Upper lobe of left lung (tissue), 6 donors: ENCODE measurements around the gene CPEB4. TPM values are rescaled to one million over a fixed set of nuclear protein-coding genes. Genes with fewer than 3 reads are reported as not detected.

Experiments
- ATAC-seq, 2 donors: fragments of 200-7000 bp; cut with Tn5 transposase; one replicate each; pipeline ENCODE4 v1.9.1; 2022; ENCODE audit warnings: mild to moderate bottlenecking in 2 of 2, moderate library complexity in 2 of 2; ENCODE audit not compliant: low FRiP score in 2 of 2
- DNase-seq, 2 donors: peaks; one replicate each; pipeline ENCODE4 v3.0.0-alpha.2; 2019 to 2020
- H3K27ac ChIP-seq, 4 donors: fragments of 200-600 bp; sonication (generic); one replicate each; pipeline ENCODE4 v1.5.1; 2016 to 2019
- H3K27me3 ChIP-seq, 4 donors: fragments of 200-600 bp; sonication (generic); one replicate each; pipeline ENCODE4 v1.5.1; 2017 to 2019
- H3K36me3 ChIP-seq, 4 donors: fragments of 200-600 bp; sonication (generic); one replicate each; pipeline ENCODE4 v1.5.1; 2016 to 2019
- H3K4me1 ChIP-seq, 4 donors: fragments of 200-600 bp; sonication (generic); one replicate each; pipeline ENCODE4 v1.5.1; 2018 to 2019
- H3K4me3 ChIP-seq, 4 donors: fragments of 200-600 bp; sonication (generic); one replicate each; pipeline ENCODE4 v1.5.1; 2017 to 2019; ENCODE audit warnings: mild to moderate bottlenecking in 2 of 4, moderate library complexity in 1 of 4
- H3K9me3 ChIP-seq, 4 donors: fragments of 200-600 bp; sonication (generic); one replicate each; pipeline ENCODE4 v1.5.1; 2018 to 2019
- EP300 ChIP-seq, 4 donors: sonication (generic); formaldehyde crosslinking; IDR thresholded peaks; one replicate each; pipeline ENCODE4 v1.5.1; 2017; ENCODE audit warnings: antibody characterized with exemption in 4 of 4, control low read depth in 2 of 4
- POLR2A ChIP-seq, 4 donors: fragments of 450-650 bp; IDR thresholded peaks; one replicate each; pipeline ENCODE4 v1.5.1; 2016 to 2017; ENCODE audit warnings: antibody characterized with exemption in 4 of 4, mild to moderate bottlenecking in 2 of 4
- POLR2AphosphoS5 ChIP-seq, 2 donors: sonication (generic); formaldehyde crosslinking; IDR thresholded peaks; one replicate each; pipeline ENCODE4 v1.5.1; 2017; ENCODE audit warnings: antibody characterized with exemption in 2 of 2
- WGBS, 2 donors: methylation state at CpG; one replicate each; pipeline ENCODE4 v1.1.5; 2017 to 2018; 5-methylcytosine and 5-hydroxymethylcytosine counted together
- total RNA-seq, 6 donors: library from RNA; depleted of rRNA in 4 of 6; stranded (reverse); fragments of >200 nt in 4 of 6; gene quantifications; one replicate each; pipeline versions ENCODE4 v1.1.0 to v1.2.1, GENCODE V29; 2016 to 2021
- TF ChIP-seq, protein P1 (sequence below), 6 experiments: fragments of 450-650 bp in 4 of 6; fragments of 200-600 bp in 2 of 6; sonication (generic) in 2 of 6; IDR thresholded peaks; one replicate each; pipeline ENCODE4 v1.5.1; 2016 to 2019; ENCODE audit warnings: antibody characterized with exemption in 6 of 6
- donor health status: DM: no; HTN: no; CAD: no; lungs with moderate emphysema.
- donor health status: DM: no; HTN: yes; CAD: no; lungs with severe emphysema.

The CPEB4 gene
- total RNA-seq, 6 donors from 2014 or later, result 52.6 to 96.4 (median 62.0) TPM

DNA sequence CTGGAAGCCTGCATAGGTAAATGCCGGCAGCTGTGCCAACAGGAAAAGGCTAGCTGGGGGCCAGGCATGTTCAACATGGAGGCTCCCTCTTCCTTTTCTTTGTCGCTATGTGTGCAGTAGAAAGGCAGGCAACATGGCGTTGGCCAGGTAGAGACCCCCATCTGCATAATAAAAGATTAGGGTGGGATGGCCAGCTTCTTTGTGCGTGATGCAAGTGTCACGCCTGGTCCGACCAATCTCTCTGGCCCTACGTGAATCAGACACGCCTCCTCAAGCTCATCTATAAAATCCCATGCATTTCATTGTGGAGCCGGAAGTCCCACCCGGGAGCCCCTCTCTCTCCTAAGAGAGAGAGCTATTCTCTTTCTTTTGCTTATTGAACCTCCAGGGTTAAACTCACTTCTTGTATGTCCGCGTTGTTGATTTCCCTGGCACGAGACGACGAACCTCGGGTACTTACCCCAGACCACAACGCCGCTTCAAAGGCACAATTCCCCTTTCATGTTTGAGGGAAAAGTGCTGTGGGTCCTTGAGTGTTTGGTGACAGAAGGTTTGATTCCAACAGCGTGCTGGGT, 75.8 kb downstream of the CPEB4 start:
- H3K4me1 ChIP-seq, result peaks cover 0 to 12% (median 7%) of the 10 kb centered on the region in 4 donors
- ATAC-seq, result peak; percentile 30 to 42
- WGBS, 2 donors, result 51 to 53% methylated on average over 19 of the region's 19 CpGs
- H3K36me3 ChIP-seq, result peaks cover 0 to 15% (median 0%) of the 10 kb centered on the region in 4 donors
- H3K27me3 ChIP-seq, result no peaks in the 10 kb centered on the region
- peak overlapping the region in 3 of 4 donors; percentile 28 to 39 (median 33) for H3K4me3 ChIP-seq
- TF ChIP-seq POLR2AphosphoS5 (IDR thresholded peaks at IDR 0.05) (no peak), POLR2A (IDR thresholded peaks at IDR 0.05) (peak in 2 of 4 donors; percentile 17 to 27)
- H3K27ac ChIP-seq, result peak overlapping the region; percentile 56 to 69 (median 64)
- H3K9me3 ChIP-seq, result no peaks in the 10 kb centered on the region
- DNase-seq, result peak in 1 of 2 donors; percentile 51

GRCh38 chr5:173964506-173964905, 76.4 kb downstream of the CPEB4 start:
- Histone ChIP-seq H3K27me3 (no peaks in the 10 kb centered on the region), H3K4me1 (peaks cover 0 to 12% (median 7%) of the 10 kb centered on the region in 4 donors), H3K27ac (no peak overlapping the region), H3K36me3 (peaks cover 0 to 9% (median 0%) of the 10 kb centered on the region in 4 donors), H3K9me3 (no peaks in the 10 kb centered on the region), H3K4me3 (no peak overlapping the region)
- DNase-seq (no peak), ATAC-seq (no peak)
- WGBS, 2 donors, result 72 to 79% methylated on average over 1 of the region's 1 CpG
- TF ChIP-seq POLR2A (IDR thresholded peaks at IDR 0.05) (no peak), EP300 (IDR thresholded peaks at IDR 0.05) (no peak), POLR2AphosphoS5 (IDR thresholded peaks at IDR 0.05) (no peak)
- TF ChIP-seq, protein P1, sequence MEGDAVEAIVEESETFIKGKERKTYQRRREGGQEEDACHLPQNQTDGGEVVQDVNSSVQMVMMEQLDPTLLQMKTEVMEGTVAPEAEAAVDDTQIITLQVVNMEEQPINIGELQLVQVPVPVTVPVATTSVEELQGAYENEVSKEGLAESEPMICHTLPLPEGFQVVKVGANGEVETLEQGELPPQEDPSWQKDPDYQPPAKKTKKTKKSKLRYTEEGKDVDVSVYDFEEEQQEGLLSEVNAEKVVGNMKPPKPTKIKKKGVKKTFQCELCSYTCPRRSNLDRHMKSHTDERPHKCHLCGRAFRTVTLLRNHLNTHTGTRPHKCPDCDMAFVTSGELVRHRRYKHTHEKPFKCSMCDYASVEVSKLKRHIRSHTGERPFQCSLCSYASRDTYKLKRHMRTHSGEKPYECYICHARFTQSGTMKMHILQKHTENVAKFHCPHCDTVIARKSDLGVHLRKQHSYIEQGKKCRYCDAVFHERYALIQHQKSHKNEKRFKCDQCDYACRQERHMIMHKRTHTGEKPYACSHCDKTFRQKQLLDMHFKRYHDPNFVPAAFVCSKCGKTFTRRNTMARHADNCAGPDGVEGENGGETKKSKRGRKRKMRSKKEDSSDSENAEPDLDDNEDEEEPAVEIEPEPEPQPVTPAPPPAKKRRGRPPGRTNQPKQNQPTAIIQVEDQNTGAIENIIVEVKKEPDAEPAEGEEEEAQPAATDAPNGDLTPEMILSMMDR (IDR thresholded peaks at IDR 0.05), result no peak

GRCh38 chr5:173967241-173967640, 79.1 kb downstream of the CPEB4 start:
- no peaks in the 10 kb centered on the region for H3K36me3 ChIP-seq
- H3K9me3 ChIP-seq, result no peaks in the 10 kb centered on the region
- H3K27me3 ChIP-seq, result no peaks in the 10 kb centered on the region
- DNase-seq (no peak), ATAC-seq (no peak)
- WGBS, 2 donors, result 57 to 58% methylated on average over 4 of the region's 4 CpGs
- peaks cover 0 to 12% (median 7%) of the 10 kb centered on the region in 4 donors for H3K4me1 ChIP-seq
- no peak overlapping the region for H3K27ac ChIP-seq
- no peak overlapping the region for H3K4me3 ChIP-seq
- TF ChIP-seq POLR2AphosphoS5 (IDR thresholded peaks at IDR 0.05) (no peak), EP300 (IDR thresholded peaks at IDR 0.05) (no peak), POLR2A (IDR thresholded peaks at IDR 0.05) (no peak)
- TF ChIP-seq, protein P1 (IDR thresholded peaks at IDR 0.05), result no peak

DNA sequence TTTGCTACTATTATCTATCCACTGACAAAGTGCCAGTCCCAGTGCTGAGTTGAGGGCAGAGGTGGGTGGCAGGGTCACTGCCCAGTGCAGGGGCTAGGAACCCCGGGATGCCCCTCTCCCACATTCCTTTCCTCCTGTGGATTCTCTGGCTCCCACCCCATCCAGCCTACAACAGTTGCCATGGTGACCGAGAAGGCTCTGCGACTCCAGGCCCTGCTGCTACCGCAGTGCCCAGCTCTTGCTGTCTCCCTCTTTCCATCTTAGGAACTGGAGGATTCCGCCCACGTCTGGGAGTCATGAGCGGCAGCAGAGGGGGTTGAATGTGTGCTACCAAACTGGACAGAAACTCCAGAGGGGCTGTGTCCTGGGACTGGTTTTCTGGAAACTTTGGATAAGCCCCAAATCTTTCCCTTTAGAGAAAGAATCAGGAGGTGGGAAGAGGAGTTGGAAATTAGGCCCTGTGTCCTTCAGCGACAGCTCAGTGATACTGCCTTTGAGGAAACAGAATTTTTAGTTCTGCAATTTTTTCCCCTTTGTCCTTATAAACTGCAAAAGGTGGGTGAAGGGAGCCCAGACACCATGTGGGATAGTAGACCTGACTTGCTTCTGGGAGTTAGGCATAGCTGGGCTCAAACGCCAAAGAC, 80.1 kb downstream of the CPEB4 start:
- Histone ChIP-seq H3K27me3 (no peaks in the 10 kb centered on the region), H3K27ac (no peak overlapping the region), H3K4me3 (no peak overlapping the region), H3K4me1 (peaks cover 7 to 13% (median 8%) of the 10 kb centered on the region in 4 donors), H3K36me3 (no peaks in the 10 kb centered on the region), H3K9me3 (no peaks in the 10 kb centered on the region)
- no peak for TF ChIP-seq POLR2AphosphoS5 (IDR thresholded peaks at IDR 0.05)
- TF ChIP-seq EP300 (IDR thresholded peaks at IDR 0.05), result no peak
- 68 to 82% methylated on average over 7 to 9 of the region's 9 CpGs for WGBS, 2 donors
- ATAC-seq, result no peak
- DNase-seq, result no peak

DNA sequence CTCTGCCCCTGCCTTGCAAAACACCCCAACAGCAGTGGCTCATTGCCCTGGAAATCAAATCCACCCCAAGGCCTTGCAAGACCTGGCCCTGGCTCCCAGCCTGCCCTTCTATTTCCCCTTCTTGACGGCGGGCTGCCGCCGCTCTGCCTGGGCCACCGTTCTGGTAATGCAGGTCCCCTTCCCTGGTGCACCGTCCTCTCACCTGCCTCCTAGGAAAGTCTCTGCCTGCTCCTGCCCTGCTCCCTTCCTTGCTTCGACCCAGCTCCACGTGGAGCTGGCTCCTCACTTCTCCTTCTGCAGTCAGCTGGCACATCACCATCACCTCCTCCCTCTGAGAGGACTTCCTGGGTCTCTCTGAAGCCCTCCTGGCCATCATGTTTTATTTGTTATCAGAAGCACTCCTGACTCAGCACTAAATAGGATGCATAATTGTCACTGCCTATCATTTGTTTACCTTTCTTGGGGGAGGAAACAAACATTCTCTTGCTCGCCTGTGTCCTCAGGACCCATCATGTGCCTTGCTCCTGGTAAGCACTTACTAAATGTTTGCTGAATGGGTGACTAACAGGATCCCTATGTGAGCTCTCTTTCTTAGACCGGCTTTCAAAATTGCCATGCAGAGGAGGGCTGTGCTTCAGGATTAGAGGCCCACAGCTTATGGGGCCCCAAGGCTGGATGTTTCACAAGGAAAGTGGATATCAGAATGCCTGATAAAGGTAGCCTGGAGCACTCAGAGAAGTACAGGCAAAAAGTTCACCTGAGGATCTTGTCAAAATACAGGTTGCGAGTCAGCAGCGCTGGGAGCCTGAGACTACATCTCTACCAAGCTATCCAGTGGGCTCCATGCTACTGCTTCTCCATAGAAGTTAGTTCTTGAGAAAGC, 81.3 kb downstream of the CPEB4 start:
- no peaks in the 10 kb centered on the region for H3K36me3 ChIP-seq
- DNase-seq, result peak; percentile 39 to 75
- H3K4me3 ChIP-seq, result no peak overlapping the region
- WGBS, 2 donors, result 67 to 79% methylated on average over 12 of the region's 12 CpGs
- H3K9me3 ChIP-seq, result no peaks in the 10 kb centered on the region
- ATAC-seq, result peak in 1 of 2 donors; percentile 57
- H3K27me3 ChIP-seq, result no peaks in the 10 kb centered on the region
- peaks cover 9 to 15% (median 14%) of the 10 kb centered on the region in 4 donors for H3K4me1 ChIP-seq
- peak overlapping the region in 3 of 4 donors; percentile 21 to 46 (median 28) for H3K27ac ChIP-seq
- TF ChIP-seq POLR2A (IDR thresholded peaks at IDR 0.05) (no peak), POLR2AphosphoS5 (IDR thresholded peaks at IDR 0.05) (no peak), EP300 (IDR thresholded peaks at IDR 0.05) (no peak)
- TF ChIP-seq, protein P1 (IDR thresholded peaks at IDR 0.05), result no peak
